ENCODE results near the gene SLC12A7.

SLC12A7 gene

GRCh38 chr5:1060535-1060981 lies 51.3 kb downstream of the SLC12A7 start:
- no peak for DNase-seq

DNA sequence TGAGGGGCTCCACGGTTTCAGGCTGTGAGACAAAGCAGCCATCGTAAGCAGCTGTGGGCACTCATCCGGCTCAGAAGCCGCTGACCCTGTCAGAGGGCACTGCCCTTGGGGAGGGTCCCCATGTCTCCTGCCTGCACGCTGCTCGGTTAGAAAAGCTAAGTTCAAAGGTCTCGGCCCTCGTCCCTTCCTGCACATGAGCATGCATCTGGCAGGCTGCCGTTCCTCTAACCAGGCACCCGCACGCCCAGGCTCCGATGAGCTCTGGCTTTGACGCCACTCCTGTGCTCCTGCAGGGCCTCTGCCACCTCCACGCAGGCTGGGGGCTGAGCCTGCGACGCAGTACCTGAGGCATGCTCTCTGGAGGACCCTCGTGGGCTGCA lies 52.0 kb downstream of the SLC12A7 start:
- DNase-seq, result no peak

DNA sequence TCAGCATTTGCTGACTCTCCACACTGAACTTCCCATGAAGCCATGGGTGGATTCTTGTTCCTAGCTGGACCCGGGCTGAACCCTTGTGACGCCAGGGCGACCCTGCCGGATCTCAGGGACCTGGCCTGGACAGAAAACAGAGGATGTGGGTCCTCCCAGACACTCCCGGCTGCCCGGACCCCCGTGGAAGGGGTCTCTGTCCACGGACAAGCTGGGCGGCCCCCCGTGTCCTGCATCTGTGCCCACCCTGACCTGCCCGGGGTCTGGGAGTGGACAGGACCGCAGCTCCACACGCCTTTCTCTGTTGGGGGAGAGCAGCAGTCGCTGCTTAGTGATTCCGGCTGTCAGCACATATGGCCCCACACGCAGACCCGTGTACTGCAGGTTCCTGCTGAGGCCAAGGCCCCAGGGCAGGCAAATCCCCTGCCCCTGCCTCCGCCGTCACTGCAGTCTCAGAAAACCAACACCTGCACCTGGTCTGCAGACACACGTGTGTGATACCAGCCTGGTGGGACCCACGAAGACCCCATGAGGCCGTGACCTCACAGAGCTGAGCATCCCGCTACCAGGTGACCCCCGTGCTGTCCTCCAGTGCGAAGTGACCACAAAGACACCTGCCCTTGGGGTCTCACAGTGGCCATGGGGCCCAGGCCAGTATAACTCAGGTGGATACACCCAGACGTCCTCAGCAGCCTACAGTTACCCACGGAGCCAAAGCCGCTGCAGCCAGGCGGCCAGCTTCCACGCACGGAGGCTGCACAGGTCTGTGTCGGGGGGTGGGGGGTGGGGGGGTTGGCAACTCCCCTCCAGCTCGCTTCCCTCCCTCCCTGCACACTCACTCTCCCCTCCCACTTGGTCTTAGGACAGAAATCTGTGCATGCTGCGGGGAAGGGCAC lies 52.6 kb downstream of the SLC12A7 start:
- DNase-seq, result no peak

GRCh38 chr5:1058083-1058945 lies 53.5 kb downstream of the SLC12A7 start:
- DNase-seq, result no peak

DNA sequence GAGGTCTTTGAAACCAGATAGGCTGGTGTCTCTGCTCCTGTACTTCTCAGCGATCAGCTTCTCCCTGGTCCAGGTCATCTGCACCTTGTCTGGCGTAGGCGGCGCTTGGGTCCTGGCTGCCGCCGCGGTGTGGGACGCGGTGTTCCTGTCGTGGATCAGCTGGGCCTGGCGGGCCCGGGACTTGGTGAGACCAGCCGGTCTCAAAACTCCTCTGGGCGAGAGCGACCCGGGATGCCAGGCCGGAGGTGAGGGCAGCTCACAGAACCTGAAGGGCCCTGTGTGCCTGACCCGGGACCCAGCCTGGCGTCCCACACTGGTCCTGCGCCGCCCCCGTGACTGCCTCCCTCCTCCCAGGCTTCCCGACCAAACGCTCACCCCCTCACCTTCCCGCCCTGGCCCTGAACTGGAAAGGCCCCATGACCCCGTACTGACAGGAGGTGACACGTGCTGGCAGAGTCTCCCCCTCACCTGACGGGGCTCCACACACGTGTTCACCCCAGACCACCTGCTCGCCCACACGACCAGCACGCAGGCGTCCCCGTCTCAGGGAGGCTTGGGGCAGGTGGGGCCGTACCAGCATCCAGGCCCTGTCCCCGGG lies 54.3 kb downstream of the SLC12A7 start:
- no peak for DNase-seq

- DNase-seq, result no peak
These were observed 55.0 kb downstream of the SLC12A7 start for GRCh38 chr5:1056611-1057484.

DNA sequence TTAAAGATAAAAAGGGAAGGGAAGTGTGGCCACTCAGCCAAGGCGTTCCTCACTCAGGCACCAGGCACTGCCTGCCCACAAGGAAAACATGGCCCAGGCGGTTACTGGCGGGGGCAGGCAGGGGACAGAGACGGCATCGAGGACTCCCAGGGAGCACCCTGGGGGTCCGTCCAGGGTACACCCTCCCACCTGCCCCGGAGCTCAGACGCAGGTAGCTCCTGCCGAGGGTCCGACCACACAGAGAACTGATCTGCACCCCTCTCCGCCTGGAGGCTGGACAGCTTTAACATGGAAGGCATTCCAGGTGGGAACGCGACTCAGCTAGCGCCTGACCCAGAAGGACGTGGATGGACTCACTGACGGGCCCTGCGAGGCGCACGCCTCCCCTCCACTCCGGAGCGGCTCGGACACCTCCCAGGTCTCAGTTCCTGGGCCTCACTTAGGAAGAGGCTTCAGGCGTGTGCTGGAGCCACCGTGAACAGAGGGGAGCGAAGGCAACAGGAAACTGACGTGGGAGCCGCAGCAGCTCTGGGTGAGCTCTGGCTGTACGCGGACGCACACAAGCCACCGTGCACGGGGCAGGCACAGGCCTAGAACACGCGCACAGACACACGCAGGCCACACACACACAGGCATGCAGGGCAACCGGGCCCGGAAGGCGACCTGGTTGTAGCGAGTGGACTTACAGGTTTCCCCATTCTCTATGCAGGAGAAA lies 55.8 kb downstream of the SLC12A7 start:
- no peak for DNase-seq

DNA sequence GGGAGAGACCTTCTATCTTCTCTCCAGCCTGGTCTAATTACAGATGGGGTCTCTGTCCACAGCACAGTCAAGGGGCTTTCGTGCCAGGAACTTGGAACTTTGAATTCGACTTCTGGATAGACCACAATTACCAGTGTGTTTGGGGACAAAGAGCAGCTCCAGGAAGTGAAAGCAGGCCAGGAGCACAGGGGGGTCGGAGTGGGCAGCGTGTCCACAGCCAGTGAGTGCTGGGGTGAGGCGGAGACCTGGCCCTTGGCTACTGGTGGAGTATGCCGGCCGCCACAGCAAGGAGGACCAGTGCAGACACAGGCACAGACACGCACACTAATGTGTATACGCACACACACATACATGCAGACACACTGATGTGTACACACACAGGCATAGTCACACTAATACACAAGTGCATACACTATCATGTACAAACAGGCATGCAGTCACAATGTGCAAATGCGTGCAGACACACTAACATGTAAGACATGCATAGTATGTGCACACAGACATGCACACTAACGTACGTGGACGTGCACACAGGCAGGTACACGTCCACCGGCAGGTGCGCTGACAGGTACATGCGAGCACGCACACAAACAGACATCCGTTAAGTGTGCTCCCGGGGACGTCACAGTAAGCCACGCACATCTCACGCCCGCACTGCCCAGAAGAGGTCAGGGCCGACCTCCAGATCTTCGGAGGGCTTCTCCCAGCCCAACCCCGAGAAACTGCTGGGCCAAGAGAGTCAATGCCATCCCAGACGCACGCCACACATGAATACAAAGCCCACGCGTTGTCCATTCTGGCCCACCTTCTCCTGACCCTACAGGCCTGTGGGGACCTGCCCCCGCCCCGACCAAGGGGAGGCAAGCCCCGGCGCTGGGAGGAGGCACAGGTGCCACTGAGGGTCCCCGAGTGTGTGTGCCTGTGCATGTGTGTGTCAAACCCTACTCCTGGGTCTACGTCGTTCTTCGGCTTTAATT lies 56.8 kb downstream of the SLC12A7 start:
- DNase-seq, result no peak

GRCh38 chr5:1054018-1054798 lies 57.7 kb downstream of the SLC12A7 start:
- DNase-seq, result no peak

- DNase-seq, result no peak
These were observed 58.4 kb downstream of the SLC12A7 start for GRCh38 chr5:1053391-1054017.

- DNase-seq, result no peak
These were observed 59.0 kb downstream of the SLC12A7 start for GRCh38 chr5:1052641-1053390.

GRCh38 chr5:1052076-1052475 lies 59.8 kb downstream of the SLC12A7 start:
- no peak for DNase-seq

DNA sequence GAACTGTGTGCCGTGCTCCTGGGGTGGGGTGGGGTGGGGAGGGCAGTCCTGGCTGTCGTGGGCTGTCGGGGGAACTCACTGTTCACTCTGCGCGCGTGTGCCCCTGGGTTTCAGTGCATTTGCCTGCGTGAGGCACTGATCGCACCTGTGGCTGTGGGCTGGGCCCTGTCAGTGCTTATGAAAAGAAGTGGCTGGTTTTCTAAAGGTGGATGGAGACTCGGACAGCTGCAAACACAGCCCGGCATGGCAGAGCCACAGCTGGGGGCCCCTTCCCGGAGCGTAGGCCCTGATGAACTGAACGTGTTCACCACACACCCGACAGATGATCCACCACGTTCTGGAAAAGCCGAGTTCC lies 60.5 kb downstream of the SLC12A7 start:
- DNase-seq, result no peak

DNA sequence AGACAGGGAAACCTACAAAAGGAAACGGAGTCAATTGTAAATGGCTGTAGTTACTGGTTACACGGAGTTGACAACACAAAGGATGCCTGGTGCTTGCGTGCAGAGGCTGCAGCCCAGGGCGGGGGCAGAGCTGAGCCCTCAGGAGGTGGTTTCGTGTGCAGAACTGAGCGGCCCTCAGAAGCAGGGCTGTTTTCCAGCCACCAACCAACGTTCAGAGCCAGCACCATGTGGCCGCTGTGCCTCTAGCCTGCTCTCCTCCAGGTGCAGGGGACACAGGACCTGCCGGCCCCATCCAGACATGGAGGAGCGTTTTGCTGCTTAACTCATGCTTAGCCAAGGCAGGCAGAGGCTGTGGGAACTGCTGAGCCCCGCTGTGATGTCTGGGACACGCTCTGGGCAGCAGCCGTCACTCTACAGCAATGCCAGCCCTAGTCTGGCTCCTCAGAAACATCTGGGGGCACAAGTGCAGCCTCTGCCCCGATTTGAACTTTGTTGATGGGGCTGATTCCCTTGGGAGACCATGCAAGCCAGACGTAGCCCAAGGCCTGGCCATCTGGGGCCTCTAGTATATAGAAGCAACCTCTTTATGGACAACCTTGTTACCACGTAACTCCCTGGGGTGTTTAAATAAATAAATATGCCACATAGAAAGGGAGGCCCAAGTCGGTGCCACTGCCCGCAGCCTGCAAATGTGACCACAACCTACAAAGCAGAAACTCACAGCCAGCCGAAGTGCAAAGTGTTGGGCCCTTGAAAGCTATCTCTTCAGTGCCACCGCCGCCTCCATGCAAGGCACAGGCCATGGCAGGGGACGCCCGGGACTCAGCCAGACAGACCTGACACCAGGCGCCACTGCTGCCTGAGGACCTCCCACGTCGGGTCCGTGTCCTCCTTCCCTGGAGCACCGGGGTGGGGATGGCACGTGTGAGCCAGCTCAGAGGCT lies 61.2 kb downstream of the SLC12A7 start:
- no peak for DNase-seq

GRCh38 chr5:1048861-1049838 lies 62.7 kb downstream of the SLC12A7 start:
- DNase-seq, result no peak

DNA sequence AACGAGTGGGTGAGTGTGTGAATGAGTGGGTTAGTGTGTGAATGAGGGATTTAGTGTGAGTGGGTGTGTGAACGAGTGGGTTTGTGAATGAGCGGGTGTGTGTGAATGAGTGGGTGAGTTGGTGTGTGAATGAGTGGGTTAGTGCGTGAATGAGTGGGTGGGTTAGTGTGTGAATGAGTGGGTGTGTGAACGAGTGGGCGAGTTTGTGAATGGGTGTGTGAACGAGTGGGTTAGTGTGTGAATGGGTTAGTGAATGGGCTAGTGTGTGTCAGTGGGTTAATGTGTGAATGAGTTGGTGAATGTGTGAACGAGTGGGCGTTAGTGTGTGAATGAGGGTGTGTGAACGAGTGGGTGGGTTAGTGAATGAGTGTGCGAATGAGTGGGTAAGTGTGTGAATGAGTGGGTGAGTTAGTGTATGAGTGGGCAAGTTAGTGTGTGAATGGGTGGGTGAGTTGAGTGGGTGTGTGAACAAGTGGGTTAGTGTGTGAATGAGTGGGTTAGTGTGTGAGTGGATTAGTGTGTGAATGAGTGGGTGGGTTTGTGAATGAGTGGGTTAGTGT lies 63.6 kb downstream of the SLC12A7 start:
- no peak for DNase-seq
